Astrocyte (in vitro differentiated cells and primary cell): ENCODE measurements around the gene PTPN5.

Experiments
- CTCF ChIP-seq: IDR thresholded peaks from 2 replicates; pipeline ENCODE4 v1.5.1; 2011; ENCODE audit warnings: low read depth, mild to moderate bottlenecking, inconsistent platforms, low read length, moderate library complexity; ENCODE audit not compliant: insufficient read depth
- EZH2 ChIP-seq: IDR thresholded peaks from 2 replicates; pipeline ENCODE4 v1.6.1; 2012; ENCODE audit warnings: mild to moderate bottlenecking, low read length, inconsistent platforms; ENCODE audit not compliant: insufficient read depth

GRCh38 chr11:18736590-18737148, 54.9 kb downstream of the PTPN5 start:
- TF ChIP-seq EZH2 (no peak), CTCF (no peak)
